ENCODE data around the gene NLK.
"Not testable (repeated sequence)": the region's sequence is repeated elsewhere in the genome, so short reads cannot be mapped to it uniquely, and the experiment has no call there.

NLK gene

GRCh38 chr17:28235066-28235700 lies 192.7 kb downstream of the NLK start:
- not testable (repeated sequence) for DNase-seq

GRCh38 chr17:28236033-28236653 lies 193.7 kb downstream of the NLK start:
- DNase-seq: not testable (repeated sequence)

GRCh38 chr17:28238547-28239270 lies 196.2 kb downstream of the NLK start:
- not testable (repeated sequence) for DNase-seq

- DNase-seq: no peak
These were observed 196.8 kb downstream of the NLK start for GRCh38 chr17:28239271-28239624.

- DNase-seq: no peak
These were observed 198.3 kb downstream of the NLK start for GRCh38 chr17:28240688-28241340.

- no peak for DNase-seq
These were observed 200.3 kb downstream of the NLK start for GRCh38 chr17:28242791-28243190.

- DNase-seq: not testable (repeated sequence)
These were observed 200.8 kb downstream of the NLK start for GRCh38 chr17:28243268-28243667.

- DNase-seq: no peak
These were observed 202.0 kb downstream of the NLK start for GRCh38 chr17:28244446-28244845.

Data from CD4-positive, alpha-beta T cell treated with Interleukin-17A for 4 hours (primary cell).